Fibroblast of lung (primary cell): Measurements from ENCODE around the gene ANXA4. TPM values are rescaled to one million over a fixed set of nuclear protein-coding genes. Genes with fewer than 3 reads are reported as not detected.

ENCODE experiments used
- DNase-seq, 2 donors: peaks; one replicate each; pipeline versions ENCODE4 v3.0.0 to v3.0.0-alpha.2; 2010; ENCODE audit warnings: low read depth in 2 of 2
- H2AFZ ChIP-seq: 2 replicates; pipeline ENCODE4 v1.5.1; 2012; ENCODE audit warnings: low read length, control low read depth, inconsistent platforms
- H3K27ac ChIP-seq: 2 replicates; pipeline ENCODE4 v1.5.1; 2011; ENCODE audit warnings: low read length, control low read depth; ENCODE audit not compliant: insufficient read depth
- H3K27me3 ChIP-seq: 2 replicates; pipeline ENCODE4 v1.5.1; 2011; ENCODE audit warnings: mild to moderate bottlenecking, low read length; ENCODE audit not compliant: control insufficient read depth, insufficient read depth
- H3K36me3 ChIP-seq: 2 replicates; pipeline ENCODE4 v1.5.1; 2011; ENCODE audit warnings: low read length; ENCODE audit not compliant: control insufficient read depth, insufficient read depth
- H3K4me1 ChIP-seq: 2 replicates; pipeline ENCODE4 v1.5.1; 2011; ENCODE audit warnings: low read length; ENCODE audit not compliant: control insufficient read depth, insufficient read depth; ENCODE audit errors: extremely low read depth
- H3K4me2 ChIP-seq: 2 replicates; pipeline ENCODE4 v1.5.1; 2011; ENCODE audit warnings: low read length, control low read depth; ENCODE audit not compliant: insufficient read depth; ENCODE audit errors: extremely low read depth
- H3K4me3 ChIP-seq, 4 experiments: fragments of 200-600 bp in 1 of 4; sonication (generic) in 1 of 4; replicated peaks in 1 of 4; 2 replicates each; pipeline ENCODE4 v1.5.1; 2011 to 2016; ENCODE audit warnings: low read length in 4 of 4, low read depth in 3 of 4, mild to moderate bottlenecking in 3 of 4, control low read depth in 2 of 4, inconsistent platforms in 1 of 4, mixed read lengths in 1 of 4; ENCODE audit not compliant: insufficient read depth in 1 of 4; ENCODE audit errors: control extremely low read depth in 1 of 4
- H3K79me2 ChIP-seq: 2 replicates; pipeline ENCODE4 v1.5.1; 2012; ENCODE audit warnings: mild to moderate bottlenecking, low read length, inconsistent platforms; ENCODE audit not compliant: control insufficient read depth, insufficient read depth
- H3K9ac ChIP-seq: 2 replicates; pipeline ENCODE4 v1.5.1; 2011; ENCODE audit warnings: mild to moderate bottlenecking, low read length, control low read depth; ENCODE audit not compliant: insufficient read depth
- H3K9me3 ChIP-seq: 2 replicates; pipeline ENCODE4 v1.5.1; 2012; ENCODE audit warnings: low read depth, low read length; ENCODE audit not compliant: control insufficient read depth, insufficient read depth
- H4K20me1 ChIP-seq: 2 replicates; pipeline ENCODE4 v1.5.1; 2011; ENCODE audit warnings: low read length; ENCODE audit not compliant: control insufficient read depth, insufficient read depth; ENCODE audit errors: extremely low read depth
- CTCF ChIP-seq, 2 donors: IDR thresholded peaks in 1 of 2; conservative IDR thresholded peaks in 1 of 2; 1 replicate in 1 of 2; 2 replicates in 1 of 2; pipeline ENCODE4 v1.5.1; 2011 to 2012; ENCODE audit warnings: low read length in 2 of 2, control low read depth in 1 of 2, inconsistent platforms in 1 of 2, low read depth in 1 of 2, mild to moderate bottlenecking in 1 of 2
- EZH2 ChIP-seq: IDR thresholded peaks from 2 replicates; pipeline ENCODE4 v1.5.1; 2012; ENCODE audit warnings: low read length, control low read depth, mild to moderate bottlenecking; ENCODE audit errors: missing control alignments
- polyA plus RNA-seq, 2 donors: library from polyadenylated mRNA; depleted of rRNA in 1 of 2; stranded (reverse) in 1 of 2; unstranded in 1 of 2; fragments of >200 nt; gene quantifications; 2 replicates each; pipeline ENCODE4 v1.2.1, GENCODE V29; 2011 to 2012; ENCODE audit warnings: missing spikeins in 1 of 2
- total RNA-seq: library from RNA; depleted of rRNA; stranded (reverse); fragments of >200 nt; gene quantifications from 2 replicates; pipeline ENCODE4 v1.2.1, GENCODE V29; 2014

ANXA4 gene
- total and polyA plus RNA-seq, 2 donors (not counting 1 experiment from before 2014, with no cell fraction given), result 98.4 to 114 TPM

GRCh38 chr2:69779258-69780001, 37.5 kb downstream of the ANXA4 start:
- Histone ChIP-seq H3K9ac (no peak overlapping the region), H3K4me3 (no peak overlapping the region), H3K79me2 (no peaks in the 10 kb centered on the region), H3K4me2 (no peak overlapping the region), H3K36me3 (no peaks in the 10 kb centered on the region), H2AFZ (no peak overlapping the region), H3K27me3 (no peaks in the 10 kb centered on the region), H3K9me3 (no peaks in the 10 kb centered on the region), H3K4me1 (peaks cover 4% of the 10 kb centered on the region), H3K27ac (no peak overlapping the region), H4K20me1 (no peaks in the 10 kb centered on the region)
- TF ChIP-seq CTCF (conservative IDR thresholded peaks at IDR 0.05 in 1 of 2, IDR thresholded peaks at IDR 0.05 in 1 of 2; ENCODE audit: low read depth in 1 of 2, low read length in 2 of 2), result no peak
- no peak for TF ChIP-seq EZH2
- DNase-seq, result peak in 1 of 2 donors; percentile 64

- TF ChIP-seq CTCF (conservative IDR thresholded peaks at IDR 0.05 in 1 of 2, IDR thresholded peaks at IDR 0.05 in 1 of 2; ENCODE audit: low read depth in 1 of 2, low read length in 2 of 2), result no peak
- TF ChIP-seq EZH2, result no peak
- H3K79me2 ChIP-seq, result no peaks in the 10 kb centered on the region
Observed at GRCh38 chr2:69780921-69781320, 39.0 kb downstream of the ANXA4 start.

GRCh38 chr2:69781321-69782248, 39.7 kb downstream of the ANXA4 start:
- no peak overlapping the region for H2AFZ ChIP-seq
- H3K36me3 ChIP-seq, result no peaks in the 10 kb centered on the region
- H4K20me1 ChIP-seq, result no peaks in the 10 kb centered on the region
- H3K9me3 ChIP-seq, result no peaks in the 10 kb centered on the region
- TF ChIP-seq EZH2 (no peak), CTCF (conservative IDR thresholded peaks at IDR 0.05 in 1 of 2, IDR thresholded peaks at IDR 0.05 in 1 of 2; ENCODE audit: low read depth in 1 of 2, low read length in 2 of 2) (no peak)
- no peaks in the 10 kb centered on the region for H3K79me2 ChIP-seq
- H3K27me3 ChIP-seq, result no peaks in the 10 kb centered on the region
- no peak for DNase-seq
- H3K4me2 ChIP-seq, result no peak overlapping the region
- H3K27ac ChIP-seq, result no peak overlapping the region
- peaks cover 4% of the 10 kb centered on the region for H3K4me1 ChIP-seq
- H3K4me3 ChIP-seq, result no peak overlapping the region
- H3K9ac ChIP-seq, result no peak overlapping the region

More at GRCh38 chr2:69780921-69781320, 39.0 kb downstream of the ANXA4 start:
- H3K27me3 ChIP-seq, result no peaks in the 10 kb centered on the region
- H3K4me3 ChIP-seq, result no peak overlapping the region
- no peak overlapping the region for H2AFZ ChIP-seq
- H4K20me1 ChIP-seq, result no peaks in the 10 kb centered on the region
- H3K36me3 ChIP-seq, result no peaks in the 10 kb centered on the region
- H3K9ac ChIP-seq, result no peak overlapping the region
- H3K4me1 ChIP-seq, result peaks cover 4% of the 10 kb centered on the region
- no peak overlapping the region for H3K4me2 ChIP-seq
- H3K9me3 ChIP-seq, result no peaks in the 10 kb centered on the region
- no peak overlapping the region for H3K27ac ChIP-seq
- no peak for DNase-seq
